Prostate gland (tissue), 2 donors: ENCODE measurements around the gene ELOVL2.

Source experiments
- POLR2A ChIP-seq: fragments of 450-650 bp; IDR thresholded peaks from one replicate; pipeline ENCODE4 v1.6.1; 2016; ENCODE audit warnings: antibody characterized with exemption, mild to moderate bottlenecking
- POLR2AphosphoS5 ChIP-seq: sonication (generic); formaldehyde crosslinking; IDR thresholded peaks from one replicate; pipeline ENCODE4 v1.6.1; 2017; ENCODE audit warnings: antibody characterized with exemption
- TF ChIP-seq, protein P1 (sequence below), 4 experiments: fragments of 200-600 bp in 2 of 4; fragments of 450-650 bp in 2 of 4; sonication (generic) in 2 of 4; IDR thresholded peaks; 1 replicate in 3 of 4; 2 replicates in 1 of 4; pipeline ENCODE4 v1.5.1; 2016 to 2019; ENCODE audit warnings: antibody characterized with exemption in 4 of 4, mild to moderate bottlenecking in 2 of 4, moderate library complexity in 2 of 4

DNA sequence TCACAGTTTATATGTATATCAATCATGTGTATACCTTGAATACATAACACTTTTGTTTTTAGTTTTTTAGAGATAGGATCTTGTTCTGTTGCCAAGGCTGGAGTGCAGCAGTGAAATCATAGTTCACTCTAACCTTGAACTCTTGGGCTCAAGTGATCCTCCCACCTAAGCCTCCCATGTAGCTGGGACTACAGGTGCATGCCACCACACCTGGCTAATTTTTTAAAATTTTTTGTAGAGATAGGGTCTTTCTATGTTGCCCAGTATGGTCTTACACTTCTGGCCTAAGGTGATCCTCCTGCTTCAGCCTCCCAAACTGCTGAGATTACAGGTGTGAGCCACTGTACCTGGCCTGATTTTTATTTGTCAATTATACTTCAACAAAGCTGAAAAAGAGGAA is 87.3 kb downstream of the ELOVL2 start:
- TF ChIP-seq POLR2A = no peak
- TF ChIP-seq, protein P1, sequence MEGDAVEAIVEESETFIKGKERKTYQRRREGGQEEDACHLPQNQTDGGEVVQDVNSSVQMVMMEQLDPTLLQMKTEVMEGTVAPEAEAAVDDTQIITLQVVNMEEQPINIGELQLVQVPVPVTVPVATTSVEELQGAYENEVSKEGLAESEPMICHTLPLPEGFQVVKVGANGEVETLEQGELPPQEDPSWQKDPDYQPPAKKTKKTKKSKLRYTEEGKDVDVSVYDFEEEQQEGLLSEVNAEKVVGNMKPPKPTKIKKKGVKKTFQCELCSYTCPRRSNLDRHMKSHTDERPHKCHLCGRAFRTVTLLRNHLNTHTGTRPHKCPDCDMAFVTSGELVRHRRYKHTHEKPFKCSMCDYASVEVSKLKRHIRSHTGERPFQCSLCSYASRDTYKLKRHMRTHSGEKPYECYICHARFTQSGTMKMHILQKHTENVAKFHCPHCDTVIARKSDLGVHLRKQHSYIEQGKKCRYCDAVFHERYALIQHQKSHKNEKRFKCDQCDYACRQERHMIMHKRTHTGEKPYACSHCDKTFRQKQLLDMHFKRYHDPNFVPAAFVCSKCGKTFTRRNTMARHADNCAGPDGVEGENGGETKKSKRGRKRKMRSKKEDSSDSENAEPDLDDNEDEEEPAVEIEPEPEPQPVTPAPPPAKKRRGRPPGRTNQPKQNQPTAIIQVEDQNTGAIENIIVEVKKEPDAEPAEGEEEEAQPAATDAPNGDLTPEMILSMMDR (IDR thresholded peaks at IDR 0.05) = no peak
- no peak for TF ChIP-seq POLR2AphosphoS5
